Activated T-cell treated with anti-CD3 and anti-CD28 coated beads for 4 hours (primary cell): ENCODE results near the gene SVBP.
A peak's percentile ranks its signal among the peaks of the same experiment; 100 is the strongest.

Source experiments
- DNase-seq: peaks from one replicate; pipeline ENCODE4 v3.0.0-alpha.2; 2020

SVBP gene

DNA sequence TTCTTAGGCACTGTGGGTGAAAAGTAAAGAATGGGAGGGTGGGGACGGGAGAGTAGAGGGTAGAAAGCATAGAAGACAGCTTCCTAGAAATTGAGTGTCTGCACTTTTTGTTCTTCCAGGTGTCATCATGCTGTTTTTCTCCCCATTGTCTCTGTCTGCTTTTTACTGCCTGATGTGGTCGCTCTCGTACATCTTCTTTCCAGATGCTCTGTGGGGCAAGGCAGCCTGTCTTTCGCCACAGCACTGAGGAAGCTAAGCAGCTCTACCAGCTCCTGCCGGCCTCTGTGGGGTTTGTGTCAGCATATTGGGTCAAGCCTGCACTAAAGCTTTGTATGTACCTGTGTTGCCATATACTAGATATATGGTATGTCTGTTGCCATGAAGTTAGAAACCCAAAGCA lies 19.2 kb downstream of the SVBP start:
- no peak for DNase-seq

DNA sequence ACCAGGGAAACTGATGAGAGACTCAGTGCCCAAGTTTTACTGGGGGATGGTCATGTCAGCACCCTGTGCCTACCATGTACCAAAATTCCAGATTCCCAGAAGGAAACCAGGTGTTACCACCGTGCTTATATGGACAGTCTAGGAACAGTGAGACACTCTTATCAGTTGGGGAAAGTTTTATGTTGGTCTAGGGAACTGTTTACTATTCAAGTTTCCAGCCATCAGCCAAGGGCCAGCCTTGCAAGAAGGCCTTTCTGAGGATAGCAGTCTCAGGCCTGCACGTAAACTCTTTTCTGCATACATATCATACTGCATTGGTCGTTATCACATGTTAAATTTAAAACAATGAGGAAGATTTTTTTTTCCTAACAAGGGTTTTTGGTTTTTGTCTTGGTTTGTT lies 19.8 kb downstream of the SVBP start:
- DNase-seq = no peak

DNA sequence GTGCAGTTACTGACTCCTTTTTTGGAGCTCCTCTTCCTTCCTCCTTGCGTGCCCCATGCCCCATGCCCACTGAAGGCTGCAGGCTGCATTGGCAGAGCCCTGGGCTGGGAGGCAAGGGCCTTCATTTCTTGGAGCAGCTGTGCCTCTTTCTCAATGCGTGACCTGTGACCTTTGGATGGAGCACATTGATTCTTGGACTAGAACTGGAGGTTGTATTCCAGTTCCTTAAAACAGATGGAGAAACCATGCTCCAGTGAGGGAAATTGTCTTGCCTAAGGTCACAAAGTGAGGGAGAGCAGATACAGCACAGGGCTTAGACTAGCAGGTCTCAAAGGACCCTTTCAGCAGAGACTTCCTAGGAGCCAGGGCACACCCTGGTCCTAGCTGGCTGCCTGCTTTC lies 23.4 kb downstream of the SVBP start:
- DNase-seq = no peak

DNA sequence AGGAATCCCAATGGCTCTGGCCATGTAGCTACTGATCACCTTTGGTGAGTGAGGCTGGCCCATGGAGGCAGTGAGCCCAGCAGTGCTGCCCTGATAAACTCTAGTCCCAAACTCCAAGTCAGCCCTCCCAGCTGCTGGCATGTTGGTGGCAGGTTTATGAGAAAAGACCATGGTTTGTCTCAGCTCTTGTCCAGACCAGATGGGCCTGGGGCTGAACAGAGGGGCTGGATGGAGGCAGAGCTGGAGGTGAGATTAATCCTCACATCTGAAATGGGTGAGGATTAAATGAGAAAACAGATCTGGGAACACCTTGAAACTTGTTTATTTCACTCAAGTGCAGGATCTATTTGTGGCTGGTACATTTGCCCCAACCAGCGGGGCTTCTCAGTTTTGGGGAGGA lies 29.2 kb downstream of the SVBP start:
- no peak for DNase-seq

DNA sequence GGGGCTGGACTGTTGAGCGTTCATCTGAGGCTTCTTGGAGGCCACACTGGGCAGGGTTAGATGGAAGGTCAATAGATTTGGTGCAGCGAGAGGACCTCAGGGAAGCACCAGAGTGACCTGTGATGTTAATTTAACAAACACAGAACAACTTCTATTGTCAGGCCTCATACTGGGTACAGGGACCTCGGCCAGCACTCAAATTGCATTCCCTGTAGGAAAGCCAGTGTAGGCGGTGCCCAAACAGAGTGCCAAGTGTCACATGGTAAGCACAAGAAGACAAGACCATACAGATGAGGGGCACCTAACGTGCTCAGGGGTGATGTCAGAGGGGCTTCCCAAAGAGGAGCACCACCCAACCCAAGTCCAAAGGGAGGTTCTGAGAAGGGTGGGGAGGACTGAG lies 31.1 kb downstream of the SVBP start:
- DNase-seq = no peak

DNA sequence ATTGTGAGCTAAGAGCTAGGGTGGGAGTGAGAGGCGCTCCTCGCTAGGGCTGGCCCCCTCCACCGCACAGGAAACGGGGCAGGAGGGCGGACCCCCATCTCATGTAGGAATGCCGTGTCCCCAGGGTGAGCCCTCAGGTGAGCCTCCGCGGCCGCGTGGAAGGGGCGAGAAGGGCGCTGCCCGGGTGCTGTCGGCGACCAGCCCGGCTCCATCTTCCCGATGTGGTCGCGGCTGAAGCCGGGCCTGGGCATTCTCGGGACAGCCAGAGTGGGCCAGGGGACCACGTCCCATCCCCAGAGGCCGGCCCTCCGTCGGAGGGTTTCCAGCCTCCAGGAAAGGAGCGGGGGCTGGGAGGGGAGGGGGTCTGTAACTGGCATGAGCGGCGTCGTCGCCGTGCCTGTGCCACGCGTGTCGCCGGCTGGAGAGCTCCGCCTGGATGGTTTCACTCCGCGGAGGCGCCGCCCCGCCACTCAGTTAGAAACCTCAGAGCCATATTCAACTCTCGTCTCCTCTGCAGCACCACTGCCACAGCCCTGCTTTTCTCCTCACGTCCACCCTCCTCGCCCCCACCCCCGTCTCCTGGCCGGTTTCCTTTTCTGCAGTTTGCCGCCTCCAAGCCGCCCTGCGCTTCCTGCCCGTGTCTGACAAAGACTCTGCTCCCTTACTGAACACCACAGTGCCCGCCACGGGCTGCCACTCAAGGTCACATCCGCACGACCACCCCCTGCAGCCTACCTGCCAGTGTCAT lies 32.1 kb downstream of the SVBP start, which contains the start of gene TMEM269:
TMEM269 (plus strand) TSS at position 46 of the 748 bp plus-strand sequence. CDS start 4,903 bp downstream, outside the sequence.
- DNase-seq = peak; percentile 27

DNA sequence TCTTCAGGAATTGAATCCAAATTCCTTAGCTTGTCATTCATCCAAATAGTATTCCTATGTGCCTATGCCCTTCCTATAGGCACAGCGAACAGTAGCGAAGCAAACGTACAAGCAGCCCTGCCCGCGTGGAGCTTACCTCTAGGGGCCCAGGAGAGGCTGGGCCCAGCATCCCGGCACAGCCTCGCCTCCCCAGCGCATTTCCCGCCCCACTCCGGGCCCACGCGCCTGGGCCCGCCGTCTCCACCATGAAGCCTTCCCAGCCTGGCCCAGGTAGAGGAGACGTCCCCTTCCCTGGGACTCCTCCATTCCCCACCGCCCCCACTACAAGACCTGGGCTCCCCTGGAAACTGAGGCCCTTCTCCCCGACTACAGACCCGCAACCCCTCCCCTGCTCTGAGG lies 32.7 kb downstream of the SVBP start:
- no peak for DNase-seq

DNA sequence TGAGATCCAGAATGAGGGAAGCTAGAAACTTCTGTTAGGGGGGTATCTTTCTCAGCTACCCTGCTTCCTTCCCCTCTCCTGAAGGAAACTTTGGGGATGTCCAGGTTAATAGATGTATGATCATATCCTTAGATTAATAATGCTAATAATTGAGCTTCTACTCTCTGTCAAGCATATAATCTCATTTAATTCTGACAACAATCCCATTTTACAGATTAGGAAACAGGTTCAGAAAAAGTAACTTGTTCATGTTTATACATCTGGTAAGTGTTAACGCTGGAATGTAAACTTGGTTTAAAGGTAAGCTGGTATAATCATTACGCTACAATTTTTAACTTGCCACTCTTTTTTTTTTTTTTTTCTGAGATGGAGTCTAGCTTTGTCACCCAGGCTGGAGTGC lies 34.1 kb downstream of the SVBP start:
- no peak for DNase-seq

DNA sequence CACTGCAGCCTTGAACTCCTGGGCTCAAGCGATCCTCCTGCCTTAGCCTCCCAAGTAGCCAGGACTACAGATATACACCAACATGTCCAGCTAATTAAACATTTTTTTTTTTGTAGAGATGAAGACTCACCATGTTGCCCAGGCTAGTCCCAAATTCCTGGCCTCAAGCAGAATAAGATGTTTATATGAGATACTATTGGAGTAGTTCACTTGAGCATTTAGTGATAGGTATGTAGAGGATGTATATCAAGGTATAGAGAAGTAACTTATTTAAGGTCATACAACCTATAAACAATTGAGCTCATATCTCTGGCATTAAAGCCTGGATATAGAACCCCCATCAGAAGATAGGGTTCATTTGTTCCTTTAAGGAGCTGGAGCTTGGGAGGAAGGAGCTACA lies 37.0 kb downstream of the SVBP start:
- no peak for DNase-seq

DNA sequence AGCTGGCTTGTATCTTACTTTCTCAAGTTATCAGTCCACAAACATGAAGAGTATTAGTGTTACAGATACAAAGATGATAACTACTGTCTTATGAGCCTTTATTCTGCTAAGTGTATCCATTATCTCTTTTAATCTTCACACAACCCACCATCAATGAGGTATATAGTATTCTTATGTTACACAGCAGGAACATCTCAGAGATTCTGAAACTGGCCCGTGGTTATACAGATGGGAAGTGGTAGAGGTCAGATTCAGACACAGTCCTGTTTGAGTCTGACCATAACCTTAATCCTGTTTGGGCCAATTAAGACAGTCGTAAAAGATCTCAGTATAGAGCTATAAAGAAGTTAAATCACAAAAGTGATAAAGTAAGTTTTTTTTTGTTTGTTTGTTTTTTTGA lies 37.5 kb downstream of the SVBP start:
- no peak for DNase-seq

DNA sequence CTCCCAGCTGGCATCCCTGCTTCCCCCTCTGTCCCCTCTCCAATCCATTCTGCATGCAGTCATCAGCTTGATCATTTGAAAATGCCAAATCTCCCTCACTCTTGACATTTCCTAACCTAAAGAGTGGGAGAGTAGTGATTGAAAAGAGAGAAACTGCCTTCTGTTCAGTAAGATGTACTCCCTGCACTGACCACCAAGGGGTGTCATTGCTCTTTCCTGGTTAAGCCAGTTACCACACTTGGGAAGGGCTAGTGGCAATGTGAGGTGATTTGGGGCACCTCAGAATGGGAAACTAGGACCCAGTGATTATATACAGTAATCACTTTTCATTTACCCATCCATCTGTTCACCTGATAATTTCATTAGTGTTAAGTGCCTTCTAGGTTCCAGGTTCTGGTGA lies 39.3 kb downstream of the SVBP start:
- no peak for DNase-seq

DNA sequence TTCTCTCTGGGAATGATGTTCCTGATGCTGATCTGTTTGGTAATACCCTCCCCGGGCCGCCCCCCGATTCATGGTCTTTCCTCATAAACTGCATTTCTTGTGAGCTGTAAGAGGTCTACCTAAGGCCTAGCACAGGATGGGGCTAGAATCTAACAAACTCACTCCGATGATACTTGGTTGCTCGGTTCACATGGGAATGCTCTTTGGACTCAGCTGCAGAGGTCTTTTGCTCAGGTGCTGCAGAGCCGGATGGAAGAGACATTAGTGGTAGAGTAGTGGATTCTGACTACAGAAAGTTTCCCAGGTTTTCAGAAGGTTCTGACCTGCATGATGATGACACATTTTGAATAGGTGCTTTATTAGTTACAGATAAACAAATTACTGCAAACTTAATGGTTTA lies 40.7 kb downstream of the SVBP start:
- DNase-seq = no peak

DNA sequence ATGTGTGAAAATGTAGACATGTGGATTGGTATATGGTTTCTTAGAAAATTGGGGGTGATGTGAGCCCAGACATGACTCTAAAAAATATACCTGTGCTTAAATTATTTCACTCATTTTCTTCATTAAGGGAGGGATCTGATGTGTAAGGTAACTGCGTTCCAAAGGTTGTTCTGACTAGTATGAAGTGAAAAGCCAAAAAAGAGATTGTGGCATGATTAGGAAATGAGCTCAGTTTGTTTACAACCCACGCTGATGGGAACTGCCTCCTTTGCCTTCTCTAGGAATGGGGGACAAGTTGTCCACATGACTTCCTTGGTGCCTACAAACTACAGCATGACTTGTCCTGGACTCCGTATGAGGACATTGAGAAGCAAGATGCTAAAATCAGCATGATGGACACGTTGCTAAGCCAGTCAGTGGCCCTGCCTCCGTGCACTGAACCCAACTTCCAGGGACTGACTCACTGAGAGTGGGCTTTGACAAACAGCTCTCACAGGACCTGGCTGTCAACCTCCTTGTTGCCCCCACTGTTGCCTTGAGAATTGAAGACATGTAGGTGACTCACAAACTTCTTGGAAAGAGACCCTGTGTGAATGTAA lies 42.2 kb downstream of the SVBP start:
- DNase-seq = no peak

DNA sequence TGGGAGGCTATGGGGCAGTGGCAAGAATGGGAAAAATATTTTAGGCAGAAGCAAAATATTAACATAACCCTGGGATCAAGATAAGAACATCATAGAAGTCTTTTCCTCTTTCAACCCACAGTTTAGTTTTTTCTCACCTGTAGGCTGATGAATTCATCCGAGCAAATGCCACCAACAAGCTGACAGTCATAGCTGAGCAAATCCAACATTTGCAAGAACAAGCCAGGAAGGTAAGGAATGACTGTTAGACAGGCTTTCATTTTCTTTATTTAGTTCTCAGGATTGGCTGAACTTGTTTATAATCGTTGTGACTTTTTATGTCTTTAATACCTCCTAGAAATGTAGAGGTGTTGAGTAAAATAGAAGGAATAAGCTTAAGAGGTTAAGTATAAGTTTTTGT lies 43.8 kb downstream of the SVBP start:
- no peak for DNase-seq

DNA sequence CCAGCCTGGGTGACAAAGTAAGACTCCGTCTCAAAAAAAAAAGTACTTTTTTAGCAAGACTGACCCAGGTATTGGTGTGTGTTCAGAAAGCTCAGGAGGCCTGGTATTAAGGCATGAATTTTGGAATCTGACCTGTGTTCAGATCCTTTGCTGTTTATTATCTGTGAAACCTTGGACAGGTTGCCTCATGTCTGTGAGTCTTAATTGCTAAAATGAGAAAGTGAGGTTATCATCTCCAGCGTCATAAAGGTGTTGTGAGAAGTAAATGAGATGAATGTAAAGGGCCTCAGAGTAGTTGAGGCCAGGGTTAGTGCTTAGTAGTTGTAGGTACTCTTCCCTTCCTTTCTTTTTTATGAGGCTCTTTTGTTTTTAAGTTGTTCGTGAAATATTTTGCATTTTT lies 47.4 kb downstream of the SVBP start:
- no peak for DNase-seq

DNA sequence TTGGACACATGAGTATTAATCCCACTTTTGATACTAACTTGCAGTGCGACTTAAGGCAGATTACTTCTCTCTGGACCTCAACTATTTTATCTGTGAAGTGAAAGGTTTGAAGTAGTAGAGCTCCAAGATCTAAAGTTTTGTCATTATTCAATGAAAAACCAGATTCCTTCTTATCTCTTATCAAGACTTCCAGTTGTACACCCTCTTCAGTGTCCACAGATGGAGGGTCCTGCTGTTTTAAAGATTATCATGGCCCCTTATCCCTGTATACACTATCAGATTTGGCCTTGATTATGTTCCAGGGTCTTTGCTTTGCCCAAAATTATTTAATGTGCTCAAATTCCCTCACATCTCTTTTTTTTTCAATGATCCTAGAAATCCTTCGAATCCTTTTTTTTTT lies 49.0 kb downstream of the SVBP start:
- no peak for DNase-seq

DNA sequence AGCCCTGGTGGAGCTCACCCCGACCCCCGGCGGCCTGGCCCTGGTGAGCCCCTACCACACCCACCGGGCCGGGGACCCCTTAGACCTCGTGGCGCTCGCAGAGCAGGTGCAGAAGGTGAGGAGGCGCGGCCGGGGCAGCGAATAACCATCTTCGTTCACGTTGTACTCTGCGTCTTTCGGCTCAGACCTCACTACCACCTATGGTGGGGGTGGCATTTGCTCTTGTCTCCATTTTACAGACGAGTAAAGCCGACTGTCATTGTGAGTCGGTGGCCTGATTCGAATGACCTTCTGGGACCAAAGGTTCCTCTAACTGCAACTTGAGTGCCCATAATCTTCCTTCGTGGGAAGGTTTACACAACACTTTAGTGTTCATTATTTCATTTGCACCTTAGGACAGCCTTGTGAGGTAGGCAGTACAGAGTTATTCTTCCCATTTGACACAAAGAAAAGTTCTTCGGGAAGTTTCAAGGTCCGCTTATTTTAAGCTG lies 49.6 kb downstream of the SVBP start:
- no peak for DNase-seq

DNA sequence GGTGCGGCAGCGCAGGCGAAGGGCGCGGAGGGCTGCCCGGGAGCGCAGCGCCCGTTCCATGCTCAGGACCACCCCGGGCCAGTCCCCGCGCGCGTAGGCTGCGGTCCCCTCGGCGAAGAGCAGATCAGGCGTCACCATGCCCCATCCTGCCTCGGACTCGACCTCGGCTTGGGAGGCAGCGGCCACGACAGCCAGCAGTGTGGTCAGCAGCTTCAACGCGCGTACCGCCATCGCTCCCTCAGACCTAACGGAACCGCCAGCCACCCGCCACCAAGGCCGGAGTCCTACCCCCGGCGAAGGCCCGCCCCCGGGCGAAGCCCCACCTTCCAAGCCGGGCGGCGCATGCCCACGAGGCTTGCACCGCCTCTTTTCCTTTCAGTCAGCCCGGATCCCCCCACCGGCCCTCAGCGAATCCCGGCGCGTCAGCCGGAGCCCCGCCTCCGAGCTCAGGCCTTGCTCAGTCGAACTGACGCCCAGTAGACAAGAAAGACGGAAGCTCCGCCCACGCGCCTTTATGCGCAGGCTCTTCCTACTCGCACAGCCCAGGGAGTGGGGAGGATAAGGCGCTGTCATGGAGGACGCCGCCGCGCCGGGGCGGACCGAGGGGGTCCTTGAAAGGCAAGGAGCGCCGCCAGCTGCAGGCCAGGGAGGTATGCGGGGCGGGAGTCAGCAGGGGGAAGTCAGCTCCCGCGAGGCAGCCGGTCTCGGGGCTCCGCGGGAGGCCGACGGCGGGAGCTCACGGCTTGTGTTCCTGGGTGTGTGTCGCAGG lies 50.3 kb downstream of the SVBP start, which contains the start of the genes C1orf50 and P3H1:
C1orf50 (plus strand) TSS at position 509 of the 769 bp plus-strand sequence; CDS start at position 572, 63 bp downstream.
P3H1 (minus strand) TSS at position 288 of the 769 bp plus-strand sequence; CDS start at position 231, 57 bp downstream.
- DNase-seq = peak; percentile 98

DNA sequence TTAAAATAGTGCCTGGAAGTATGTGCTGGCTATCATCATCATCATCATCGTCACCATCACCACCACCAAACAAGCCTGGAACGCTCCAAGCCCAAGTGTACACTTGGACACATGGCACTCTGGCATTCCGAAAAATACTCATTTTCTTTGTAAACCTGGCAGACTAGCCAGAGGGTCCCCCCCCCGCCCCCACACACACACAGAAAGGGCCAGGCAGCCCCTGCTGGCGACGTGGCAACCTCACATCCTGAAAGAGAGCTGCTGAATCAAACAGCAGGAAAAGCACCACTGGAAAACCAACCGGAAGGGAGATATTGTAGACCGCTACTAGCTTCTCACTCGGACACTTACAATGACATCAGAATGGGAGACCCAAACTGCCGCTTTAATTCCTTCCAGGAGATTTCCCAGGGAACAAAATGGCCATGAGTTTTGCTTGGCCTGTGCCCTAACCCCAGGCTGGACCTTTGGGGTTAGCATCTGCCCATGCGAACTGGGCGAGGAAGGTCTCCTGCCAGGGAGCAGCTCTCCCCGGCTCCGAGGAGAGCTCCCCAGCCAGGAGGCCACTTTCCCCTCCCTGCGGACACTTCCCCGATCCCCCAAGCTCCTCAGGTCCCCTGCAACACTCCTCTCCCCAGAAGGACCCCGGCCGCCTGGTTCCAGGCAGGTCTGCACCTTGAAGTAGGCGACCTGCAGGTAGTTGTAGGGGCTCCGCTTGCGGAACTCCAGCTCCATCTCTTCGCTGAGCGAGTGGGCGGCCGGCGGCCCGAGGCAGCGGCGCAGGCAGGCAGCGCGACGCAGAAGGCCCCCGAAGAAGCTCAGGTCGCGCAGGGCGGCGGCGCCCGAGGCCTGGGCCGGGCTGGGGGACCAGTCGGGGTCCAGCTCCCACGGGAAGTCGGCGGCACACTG lies 51.1 kb downstream of the SVBP start:
- DNase-seq = peak; percentile 27

DNA sequence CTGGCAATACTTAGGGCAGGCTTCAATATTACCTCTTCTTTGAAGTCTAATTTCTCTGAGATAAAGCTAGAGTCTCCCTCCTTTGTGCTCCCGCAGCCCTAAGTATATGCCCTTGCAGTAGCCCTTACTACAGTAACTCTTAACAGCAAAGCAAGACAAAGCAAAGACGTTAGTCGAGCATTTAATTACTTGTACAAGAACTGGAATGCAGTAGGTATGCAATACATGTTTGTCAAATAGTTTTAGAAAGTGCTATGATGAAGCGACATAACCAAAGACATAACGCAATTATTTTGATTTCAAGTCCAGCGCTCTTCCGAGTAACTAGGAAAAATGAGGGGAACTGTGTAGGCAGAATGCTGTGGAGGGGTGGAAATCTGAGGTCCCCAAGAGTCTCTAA lies 51.9 kb downstream of the SVBP start:
- DNase-seq = no peak

DNA sequence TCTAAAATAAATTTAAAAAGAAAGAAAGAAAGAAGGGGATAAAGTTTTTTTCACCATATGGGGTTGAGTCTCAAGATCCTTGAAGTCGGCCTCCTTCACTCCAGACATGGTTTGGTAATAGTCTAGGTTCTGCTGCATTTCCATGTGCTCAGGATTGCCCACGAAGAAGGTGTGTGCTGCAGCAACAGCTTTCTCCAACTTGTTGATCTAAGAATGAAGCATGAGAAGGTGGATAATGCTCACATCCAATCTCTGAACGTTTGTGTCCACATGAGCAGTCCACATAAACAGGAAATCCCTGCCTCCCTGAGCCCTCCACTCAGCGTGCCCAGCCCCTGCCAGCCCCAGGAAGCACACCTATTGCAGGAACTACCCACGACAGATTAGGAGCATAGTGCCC lies 54.9 kb downstream of the SVBP start:
- no peak for DNase-seq

DNA sequence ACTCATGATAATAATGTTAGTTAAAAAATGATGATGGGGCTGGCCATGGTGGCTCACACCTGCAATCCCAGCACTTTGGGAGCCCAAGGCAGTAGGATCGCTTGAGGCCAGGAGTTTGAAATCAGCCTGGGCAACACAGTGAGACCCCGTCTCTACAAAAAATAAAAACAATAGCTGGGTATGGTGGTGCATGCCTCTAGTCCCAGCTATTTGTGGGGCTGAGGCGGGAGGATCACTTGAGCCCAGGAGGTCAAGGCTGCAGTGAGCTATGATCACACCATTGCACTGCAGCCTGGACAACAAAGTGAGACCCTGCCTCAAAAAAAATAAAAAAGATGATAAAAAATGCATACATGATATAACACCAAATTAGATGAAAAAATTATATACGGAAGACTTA lies 55.6 kb downstream of the SVBP start:
- no peak for DNase-seq

DNA sequence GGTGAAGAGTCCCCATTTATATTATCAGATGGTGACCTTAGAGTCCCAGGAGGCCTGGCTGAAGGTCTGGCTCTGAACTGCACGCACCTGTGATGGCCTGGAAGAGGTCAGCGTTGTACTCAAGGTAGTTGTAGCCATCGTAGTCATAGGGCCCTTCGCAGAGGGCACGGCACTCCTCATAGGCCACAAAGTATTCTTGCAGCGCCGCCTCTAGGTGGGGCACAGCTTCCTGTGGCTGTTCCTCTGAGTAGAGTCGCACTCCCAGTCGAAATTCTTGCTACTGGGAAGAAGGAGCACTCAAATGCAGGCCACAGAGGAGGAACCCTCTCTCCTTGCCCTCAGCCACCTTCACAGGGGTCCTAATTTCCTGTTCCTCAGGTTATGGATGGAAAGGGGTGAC lies 58.1 kb downstream of the SVBP start:
- no peak for DNase-seq
